ENCODE data around the gene HOMEZ.
"Not testable (repeated sequence)": the region's sequence is repeated elsewhere in the genome, so short reads cannot be mapped to it uniquely, and the experiment has no call there.

Gene HOMEZ

GRCh38 chr14:23281247-23281646 is 4.7 kb downstream of the HOMEZ start:
- DNase-seq (no peak), ATAC-seq (no peak)

- not testable (repeated sequence) for ATAC-seq, DNase-seq
These were observed 8.0 kb downstream of the HOMEZ start for GRCh38 chr14:23277928-23278327.

DNA sequence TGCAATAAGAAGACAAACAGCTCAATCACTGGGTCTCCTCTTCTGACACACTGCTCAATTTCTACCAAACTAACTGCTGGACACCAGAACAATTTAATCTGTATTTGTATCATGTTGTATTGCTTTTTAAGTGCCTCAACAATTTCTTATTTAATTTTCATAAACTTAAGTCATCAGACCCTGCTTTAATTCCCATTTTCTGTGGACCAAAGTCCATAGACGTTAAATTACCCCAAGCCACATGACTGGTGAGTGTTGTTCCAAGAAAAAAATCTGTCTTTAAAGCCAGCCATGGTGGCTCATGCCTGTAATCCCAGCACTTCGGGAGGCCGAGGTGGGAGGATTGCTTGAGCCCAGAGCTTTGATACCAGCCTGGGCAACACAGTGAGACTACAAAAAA is 8.7 kb downstream of the HOMEZ start:
- ATAC-seq: no peak
- DNase-seq: no peak

DNA sequence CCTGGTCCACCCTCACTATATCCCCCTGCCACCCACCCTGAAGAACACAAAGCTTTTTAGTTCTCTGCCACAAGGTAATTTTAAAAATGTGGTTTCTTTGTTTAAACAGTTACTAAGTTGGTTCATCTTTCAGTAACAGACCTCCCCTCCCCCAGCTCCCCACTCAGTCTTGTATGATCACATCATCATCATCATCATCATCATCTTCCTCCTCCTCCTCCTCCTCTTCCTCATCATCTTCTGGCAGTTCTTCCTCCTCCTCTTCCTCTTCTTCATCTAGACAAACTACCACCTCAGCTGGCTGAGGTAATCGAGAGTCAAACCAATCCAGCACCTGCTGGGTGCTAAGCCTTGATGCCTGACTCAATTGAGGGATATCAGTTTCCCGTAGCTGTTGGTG is 10.5 kb downstream of the HOMEZ start:
- ATAC-seq: no peak
- no peak for DNase-seq

DNA sequence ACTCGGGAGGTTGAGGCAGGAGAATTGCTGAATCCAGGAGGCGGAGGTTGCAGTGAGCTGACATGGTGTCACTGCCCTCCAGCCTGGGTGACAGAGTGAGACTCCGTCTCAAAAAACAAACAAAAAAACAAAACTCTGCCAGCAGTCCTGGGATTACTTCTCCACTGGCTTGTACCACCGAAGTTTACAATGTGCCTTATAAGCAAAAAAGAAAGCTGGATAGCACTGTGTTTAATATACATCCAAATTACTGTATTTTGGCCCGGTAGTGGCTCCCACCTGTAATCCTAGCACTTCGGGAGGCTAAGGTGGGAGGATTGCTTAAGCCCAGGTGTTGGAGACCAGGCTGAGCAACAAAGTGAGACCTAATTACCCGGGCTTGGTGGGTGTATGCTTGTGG is 16.7 kb downstream of the HOMEZ start:
- no peak for DNase-seq
- no peak for ATAC-seq

DNA sequence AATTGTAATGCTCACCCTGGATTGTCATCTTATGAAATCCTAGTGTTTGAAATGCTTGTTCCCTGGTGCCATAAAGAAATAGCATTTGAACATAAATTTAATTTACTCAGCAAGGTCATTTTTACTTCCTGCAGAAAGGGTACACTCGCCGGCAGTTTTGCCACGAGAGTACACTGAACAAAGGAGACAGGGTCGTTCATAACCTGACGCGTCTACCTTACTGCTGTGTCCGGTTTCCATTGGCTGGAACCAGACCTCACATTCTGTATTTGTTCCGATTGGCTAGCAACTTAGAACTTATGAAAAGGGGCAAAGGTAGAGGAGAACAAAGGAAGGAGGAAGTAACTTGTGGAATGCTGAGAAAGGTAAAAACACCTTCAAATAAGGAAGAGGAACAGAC is 25.1 kb downstream of the HOMEZ start:
- not testable (repeated sequence) for DNase-seq

DNA sequence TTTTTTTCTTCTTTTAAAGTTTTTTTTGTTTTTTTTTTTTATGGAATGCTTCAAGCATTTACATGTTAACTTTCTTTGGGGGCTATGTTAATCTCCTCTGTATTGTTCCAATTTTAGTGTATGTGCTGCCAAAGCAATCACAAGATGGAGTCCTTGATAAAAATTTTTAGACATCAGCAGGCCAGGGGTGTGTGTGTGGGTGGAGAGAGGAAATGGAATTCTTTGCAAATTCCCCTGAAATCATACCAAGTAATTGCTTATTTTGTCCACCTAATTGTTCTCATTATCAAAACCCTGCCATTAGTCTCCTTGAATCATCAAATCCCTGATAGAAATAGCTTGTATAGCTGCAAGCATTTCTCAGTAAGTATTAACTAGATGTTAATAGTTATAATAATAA is 26.5 kb downstream of the HOMEZ start:
- no peak for DNase-seq
- ATAC-seq: no peak

More for the DNA sequence above, 25.1 kb downstream of the HOMEZ start:
- ATAC-seq: not testable (repeated sequence)

- ATAC-seq: no peak
- DNase-seq: no peak
These were observed 27.7 kb downstream of the HOMEZ start for GRCh38 chr14:23258256-23258655.

DNA sequence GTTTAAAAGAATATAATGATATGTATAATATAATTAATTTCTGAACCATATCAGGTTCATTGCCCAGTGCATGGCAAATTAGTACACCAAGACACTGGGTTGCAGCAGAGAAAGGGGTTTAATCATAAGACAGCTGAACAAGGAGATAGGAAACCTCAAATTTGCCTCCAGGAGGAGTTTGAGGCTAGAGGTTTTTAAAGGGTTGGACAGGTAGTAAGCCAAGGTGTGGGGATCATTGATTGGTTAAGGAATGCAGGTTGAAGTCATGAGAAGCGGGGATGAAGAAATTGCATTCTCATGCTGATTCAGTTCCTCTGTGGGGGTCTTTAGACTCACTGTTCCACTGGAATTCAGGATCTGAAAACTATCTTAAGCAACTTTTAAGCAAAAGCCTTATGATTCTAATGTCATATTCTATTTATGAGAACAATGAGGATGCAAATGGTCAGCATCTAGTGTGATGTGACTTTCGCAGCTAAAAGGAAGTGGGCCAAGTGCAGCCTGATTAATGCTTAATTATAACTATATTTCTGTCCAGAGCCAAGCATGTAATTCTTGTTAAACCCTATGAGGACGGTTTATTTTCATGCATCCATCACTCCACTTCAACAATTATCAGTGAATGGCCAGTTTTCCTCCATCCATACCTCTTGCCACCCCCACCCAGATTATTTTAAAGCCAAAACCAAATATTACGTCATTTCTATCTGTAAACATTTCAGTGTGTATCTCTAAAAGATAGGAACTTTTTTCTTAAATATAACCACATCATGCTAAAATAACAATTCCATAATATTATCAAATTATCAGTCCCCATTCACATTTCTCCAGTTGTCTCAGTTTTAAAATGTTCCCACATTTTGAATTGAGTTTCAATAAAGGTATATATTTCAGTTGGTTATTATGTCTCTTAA is 33.3 kb downstream of the HOMEZ start:
- ATAC-seq: no peak
- no peak for DNase-seq

DNA sequence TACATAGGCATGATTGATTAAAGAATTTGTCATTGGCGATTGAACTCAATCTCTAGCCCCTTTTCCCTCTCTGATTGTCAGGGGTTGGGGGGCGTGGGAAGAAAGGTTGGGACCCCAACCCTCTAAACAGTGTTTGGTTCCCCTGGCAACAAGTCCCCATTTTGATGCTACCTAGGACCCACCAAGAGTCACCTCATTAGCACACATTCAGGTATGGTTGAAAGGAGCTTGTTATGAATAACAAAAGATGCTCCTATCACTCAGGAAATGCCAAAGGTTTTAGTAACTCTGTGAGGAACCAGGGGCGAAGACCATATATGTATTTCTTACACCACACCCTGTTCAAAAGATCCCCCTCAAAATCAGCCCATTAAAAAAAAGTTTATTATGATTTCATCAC is 33.9 kb downstream of the HOMEZ start:
- DNase-seq (no peak), ATAC-seq (no peak)

GRCh38 chr14:23249824-23250223 is 36.1 kb downstream of the HOMEZ start:
- ATAC-seq (no peak), DNase-seq (no peak)

GRCh38 chr14:23248601-23249000 is 37.3 kb downstream of the HOMEZ start:
- DNase-seq (no peak), ATAC-seq (no peak)

DNA sequence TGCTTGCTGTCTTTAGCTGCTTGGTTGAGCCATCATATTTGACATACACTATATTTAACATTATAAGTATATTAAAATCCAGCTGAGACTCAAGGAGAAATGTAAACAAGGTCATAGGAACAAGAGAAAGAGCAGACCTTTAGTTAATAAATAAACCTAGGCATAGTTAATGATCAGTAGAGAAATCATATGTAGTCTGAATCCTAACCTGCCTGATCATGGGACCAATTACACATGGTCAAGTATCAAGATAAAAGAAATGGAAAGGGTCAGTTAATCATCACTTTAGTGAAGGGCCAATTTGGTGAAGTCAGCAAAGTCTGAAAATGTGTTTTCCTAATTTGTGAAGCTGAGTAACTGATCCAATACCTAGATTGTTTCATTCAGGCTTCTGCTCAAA is 40.6 kb downstream of the HOMEZ start:
- ATAC-seq (no peak), DNase-seq (no peak)

- DNase-seq: no peak
- ATAC-seq: no peak
These were observed 42.9 kb downstream of the HOMEZ start for GRCh38 chr14:23243066-23243465.

DNA sequence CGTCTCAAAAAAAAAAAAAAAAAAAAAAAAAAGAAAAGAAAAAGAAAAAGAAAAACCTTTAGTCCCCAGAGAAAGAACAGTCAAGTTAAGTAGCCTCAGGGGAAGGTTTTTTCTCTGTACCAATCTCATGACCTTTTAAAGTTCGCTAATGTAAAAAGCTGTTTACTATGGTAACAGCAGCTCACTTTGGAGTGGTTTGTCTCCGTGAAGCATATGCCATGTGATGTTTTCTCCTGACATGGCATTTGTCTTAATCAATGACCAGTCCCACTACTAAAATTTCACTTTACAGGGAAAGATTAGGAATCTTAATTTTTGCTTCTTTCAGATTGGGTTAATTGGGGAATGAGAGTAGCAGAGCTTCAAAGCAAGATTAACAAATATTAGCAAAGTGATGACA is 43.9 kb downstream of the HOMEZ start:
- ATAC-seq: no peak
- DNase-seq: no peak

GRCh38 chr14:23241061-23241715 is 44.7 kb downstream of the HOMEZ start:
- ATAC-seq, DNase-seq: not testable (repeated sequence)

DNA sequence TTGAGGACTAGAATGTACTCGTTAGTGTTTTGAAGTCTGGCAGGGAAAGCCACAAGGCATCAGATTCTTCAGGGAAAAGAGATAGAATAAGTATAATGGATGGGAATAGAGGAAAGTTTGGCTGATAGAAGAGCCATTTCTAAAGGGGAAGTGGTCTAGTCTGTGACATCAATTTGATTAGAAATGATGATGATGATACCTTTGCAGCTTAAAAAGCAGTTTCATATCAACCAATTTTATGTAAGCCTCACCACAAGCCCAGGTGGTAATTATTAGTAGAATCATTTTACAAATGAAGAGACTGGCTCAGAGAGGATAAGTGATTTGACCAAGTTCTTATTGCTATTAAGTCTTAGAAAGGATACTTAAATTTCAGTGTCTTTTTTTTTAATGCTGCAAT is 45.3 kb downstream of the HOMEZ start:
- ATAC-seq: no peak
- no peak for DNase-seq

- DNase-seq (peak; percentile 90), ATAC-seq (peak; percentile 99)
These were observed 47.9 kb downstream of the HOMEZ start, which contains the start of gene RNF212B for GRCh38 chr14:23237772-23238594. RNF212B (plus strand) TSS chr14:23237936; CDS start chr14:23240346, 2,410 bp downstream.

DNA sequence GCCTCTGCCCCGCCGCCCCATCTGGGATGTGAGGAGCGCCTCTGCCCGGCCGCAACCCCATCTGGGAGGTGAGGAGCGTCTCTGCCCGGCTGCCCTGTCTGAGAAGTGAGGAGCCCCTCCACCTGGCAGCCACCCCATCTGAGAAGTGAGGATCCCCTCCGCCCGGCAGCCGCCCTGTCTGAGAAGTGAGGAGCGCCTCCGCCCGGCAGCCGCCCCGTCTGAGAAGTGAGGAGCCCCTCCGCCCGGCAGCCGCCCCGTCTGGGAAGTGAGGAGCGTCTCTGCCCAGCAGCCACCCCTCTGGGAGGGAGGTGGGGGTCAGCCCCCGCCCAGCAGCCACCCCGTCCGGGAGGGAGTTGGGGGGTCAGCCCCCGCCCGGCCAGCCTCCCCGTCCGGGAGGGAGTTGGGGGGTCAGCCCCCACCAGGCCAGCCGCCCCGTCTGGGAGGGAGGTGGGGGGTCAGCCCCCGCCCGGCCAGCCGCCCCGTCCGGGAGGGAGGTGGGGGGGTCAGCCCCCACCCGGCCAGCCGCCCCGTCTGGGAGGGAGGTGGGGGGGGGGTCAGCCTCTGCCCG is 53.6 kb downstream of the HOMEZ start:
- ATAC-seq, DNase-seq: not testable (repeated sequence)

GRCh38 chr14:23228812-23229211 is 57.1 kb downstream of the HOMEZ start:
- ATAC-seq: no peak
- no peak for DNase-seq

GRCh38 chr14:23227566-23227965 is 58.4 kb downstream of the HOMEZ start:
- DNase-seq: no peak
- no peak for ATAC-seq

DNA sequence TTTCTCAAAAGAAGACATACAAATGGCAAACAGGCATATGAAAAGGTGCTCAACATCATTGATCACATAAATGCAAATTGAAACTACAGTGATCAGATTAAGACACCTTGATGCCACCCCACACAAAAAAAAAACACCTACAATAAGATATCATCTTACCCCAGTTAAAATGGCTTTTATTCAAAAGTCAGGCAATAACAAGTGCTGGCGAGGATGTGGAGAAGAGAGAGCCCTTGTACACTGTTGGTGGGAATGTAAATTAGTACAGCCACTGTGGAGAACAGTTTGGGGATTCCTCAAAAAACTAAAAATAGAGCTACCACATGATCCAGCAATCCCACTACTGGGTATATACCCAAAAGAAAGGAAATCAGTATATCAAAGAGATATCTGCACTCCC is 61.0 kb downstream of the HOMEZ start:
- not testable (repeated sequence) for DNase-seq

More for the DNA sequence above, 61.0 kb downstream of the HOMEZ start:
- ATAC-seq: not testable (repeated sequence)
